ENCODE measurements around the gene ARHGAP18.

The ARHGAP18 gene

DNA sequence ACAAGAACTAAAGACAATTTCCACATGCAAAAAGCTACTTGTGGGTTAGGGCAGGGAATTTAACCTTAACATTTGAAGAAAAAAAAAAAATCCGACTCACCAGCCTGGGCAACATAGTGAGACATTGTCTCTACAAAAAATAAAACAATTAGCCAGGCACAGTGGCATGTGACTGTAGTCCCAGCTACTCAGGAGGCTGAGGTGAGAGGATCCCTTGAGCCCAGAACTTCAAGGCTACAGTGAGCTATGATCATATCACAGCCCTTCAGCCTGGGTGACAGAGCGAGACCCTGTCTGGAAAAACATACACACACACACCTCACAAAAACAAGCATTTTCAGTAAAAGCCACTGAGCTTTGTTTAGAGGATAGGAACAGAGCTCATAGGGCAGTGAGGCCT lies 56.2 kb downstream of the ARHGAP18 start:
- Histone ChIP-seq H3K79me2 (ENCODE audit: insufficient read depth, low read length) (no peaks in the 10 kb centered on the region), H4K20me1 (ENCODE audit: low read depth, low read length) (no peaks in the 10 kb centered on the region), H2AFZ (ENCODE audit: low read depth, low read length, severe bottlenecking) (no peak overlapping the region), H3K9ac (ENCODE audit: low read length) (no peak overlapping the region), H3K4me3 (ENCODE audit: insufficient read depth, low read length, poor library complexity, severe bottlenecking) (no peak overlapping the region), H3K4me2 (ENCODE audit: low read depth, low read length, poor library complexity, severe bottlenecking) (no peak overlapping the region), H3K27ac (ENCODE audit: low read depth, low read length) (no peak overlapping the region), H3K27me3 (ENCODE audit: low read length) (no peaks in the 10 kb centered on the region), H3F3A (ENCODE audit: insufficient read depth) (no peaks in the 10 kb centered on the region), H3K9me2 (replicated peaks; ENCODE audit: insufficient read depth, low read length) (no peaks in the 10 kb centered on the region), H3K36me3 (ENCODE audit: low read length) (no peaks in the 10 kb centered on the region), H3K9me3 (ENCODE audit: insufficient read depth, low read length) (no peaks in the 10 kb centered on the region)
- TF ChIP-seq, protein P1, sequence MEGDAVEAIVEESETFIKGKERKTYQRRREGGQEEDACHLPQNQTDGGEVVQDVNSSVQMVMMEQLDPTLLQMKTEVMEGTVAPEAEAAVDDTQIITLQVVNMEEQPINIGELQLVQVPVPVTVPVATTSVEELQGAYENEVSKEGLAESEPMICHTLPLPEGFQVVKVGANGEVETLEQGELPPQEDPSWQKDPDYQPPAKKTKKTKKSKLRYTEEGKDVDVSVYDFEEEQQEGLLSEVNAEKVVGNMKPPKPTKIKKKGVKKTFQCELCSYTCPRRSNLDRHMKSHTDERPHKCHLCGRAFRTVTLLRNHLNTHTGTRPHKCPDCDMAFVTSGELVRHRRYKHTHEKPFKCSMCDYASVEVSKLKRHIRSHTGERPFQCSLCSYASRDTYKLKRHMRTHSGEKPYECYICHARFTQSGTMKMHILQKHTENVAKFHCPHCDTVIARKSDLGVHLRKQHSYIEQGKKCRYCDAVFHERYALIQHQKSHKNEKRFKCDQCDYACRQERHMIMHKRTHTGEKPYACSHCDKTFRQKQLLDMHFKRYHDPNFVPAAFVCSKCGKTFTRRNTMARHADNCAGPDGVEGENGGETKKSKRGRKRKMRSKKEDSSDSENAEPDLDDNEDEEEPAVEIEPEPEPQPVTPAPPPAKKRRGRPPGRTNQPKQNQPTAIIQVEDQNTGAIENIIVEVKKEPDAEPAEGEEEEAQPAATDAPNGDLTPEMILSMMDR (IDR thresholded peaks at IDR 0.05; ENCODE audit: insufficient read depth, low read length, poor library complexity, severe bottlenecking), result no peak
- no peak for TF ChIP-seq EZH2phosphoT487 (conservative IDR thresholded peaks at IDR 0.05; ENCODE audit: low read length)

DNA sequence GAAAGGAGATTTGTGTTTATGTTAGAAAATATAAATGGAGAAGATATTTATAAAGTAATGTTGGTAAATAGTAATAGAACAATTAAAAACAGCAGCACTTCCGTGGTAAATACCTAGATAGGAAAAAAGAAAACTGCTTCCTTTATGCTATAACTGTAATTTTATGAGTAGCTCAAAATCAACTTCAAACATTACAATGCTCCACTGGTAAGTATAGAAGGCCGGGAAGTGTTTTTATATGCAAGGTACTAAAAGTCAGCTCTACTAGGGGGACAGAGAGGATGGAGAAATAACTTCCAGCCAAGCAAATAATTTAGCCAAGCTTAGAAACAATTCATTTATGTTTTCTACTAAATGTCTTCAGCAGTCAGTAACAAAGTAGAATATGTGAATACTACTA lies 56.7 kb downstream of the ARHGAP18 start:
- H2AFZ ChIP-seq (ENCODE audit: low read depth, low read length, severe bottlenecking), result no peak overlapping the region
- no peaks in the 10 kb centered on the region for H3F3A ChIP-seq (ENCODE audit: insufficient read depth)
- H3K9me2 ChIP-seq (replicated peaks; ENCODE audit: insufficient read depth, low read length), result no peaks in the 10 kb centered on the region
- no peak overlapping the region for H3K27ac ChIP-seq (ENCODE audit: low read depth, low read length)
- H3K79me2 ChIP-seq (ENCODE audit: insufficient read depth, low read length), result no peaks in the 10 kb centered on the region
- no peaks in the 10 kb centered on the region for H4K20me1 ChIP-seq (ENCODE audit: low read depth, low read length)
- no peaks in the 10 kb centered on the region for H3K27me3 ChIP-seq (ENCODE audit: low read length)
- no peak overlapping the region for H3K4me3 ChIP-seq (ENCODE audit: insufficient read depth, low read length, poor library complexity, severe bottlenecking)
- no peaks in the 10 kb centered on the region for H3K36me3 ChIP-seq (ENCODE audit: low read length)
- TF ChIP-seq, protein P1 (IDR thresholded peaks at IDR 0.05; ENCODE audit: insufficient read depth, low read length, poor library complexity, severe bottlenecking), result no peak
- TF ChIP-seq EZH2phosphoT487 (conservative IDR thresholded peaks at IDR 0.05; ENCODE audit: low read length), result no peak
- H3K4me2 ChIP-seq (ENCODE audit: low read depth, low read length, poor library complexity, severe bottlenecking), result no peak overlapping the region
- H3K9ac ChIP-seq (ENCODE audit: low read length), result no peak overlapping the region
- no peaks in the 10 kb centered on the region for H3K9me3 ChIP-seq (ENCODE audit: insufficient read depth, low read length)

DNA sequence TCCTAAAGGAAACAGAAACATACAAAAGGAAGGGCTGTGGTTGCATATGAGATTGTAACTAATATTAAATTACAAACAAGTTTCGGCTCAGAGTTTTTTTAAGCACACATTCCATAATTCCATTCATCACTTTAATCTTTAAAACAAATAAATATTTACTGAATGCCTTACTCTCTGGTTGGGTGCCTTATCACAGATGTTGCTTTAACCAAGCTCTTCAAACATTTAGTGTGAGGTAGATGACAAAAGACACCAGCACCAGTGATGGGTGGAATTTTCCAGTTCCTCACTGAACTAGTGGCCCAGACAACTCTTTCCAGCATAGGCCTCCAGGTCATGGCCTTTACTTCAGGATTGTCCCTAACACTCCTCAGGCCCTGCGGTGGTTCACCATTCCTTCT lies 58.7 kb downstream of the ARHGAP18 start:
- Histone ChIP-seq H2AFZ (ENCODE audit: low read depth, low read length, severe bottlenecking) (no peak overlapping the region), H3K9ac (ENCODE audit: low read length) (no peak overlapping the region), H4K20me1 (ENCODE audit: low read depth, low read length) (no peaks in the 10 kb centered on the region), H3F3A (ENCODE audit: insufficient read depth) (no peaks in the 10 kb centered on the region), H3K9me2 (replicated peaks; ENCODE audit: insufficient read depth, low read length) (no peaks in the 10 kb centered on the region), H3K4me3 (ENCODE audit: insufficient read depth, low read length, poor library complexity, severe bottlenecking) (no peak overlapping the region), H3K36me3 (ENCODE audit: low read length) (no peaks in the 10 kb centered on the region), H3K27ac (ENCODE audit: low read depth, low read length) (no peak overlapping the region), H3K79me2 (ENCODE audit: insufficient read depth, low read length) (no peaks in the 10 kb centered on the region), H3K4me2 (ENCODE audit: low read depth, low read length, poor library complexity, severe bottlenecking) (no peak overlapping the region), H3K27me3 (ENCODE audit: low read length) (no peaks in the 10 kb centered on the region), H3K9me3 (ENCODE audit: insufficient read depth, low read length) (no peaks in the 10 kb centered on the region)
- TF ChIP-seq, protein P1 (IDR thresholded peaks at IDR 0.05; ENCODE audit: insufficient read depth, low read length, poor library complexity, severe bottlenecking), result no peak
- no peak for TF ChIP-seq EZH2phosphoT487 (conservative IDR thresholded peaks at IDR 0.05; ENCODE audit: low read length)

Data from SU-DHL-6 (cell line).